ENCODE data around the gene TCF25.

TCF25 gene

DNA sequence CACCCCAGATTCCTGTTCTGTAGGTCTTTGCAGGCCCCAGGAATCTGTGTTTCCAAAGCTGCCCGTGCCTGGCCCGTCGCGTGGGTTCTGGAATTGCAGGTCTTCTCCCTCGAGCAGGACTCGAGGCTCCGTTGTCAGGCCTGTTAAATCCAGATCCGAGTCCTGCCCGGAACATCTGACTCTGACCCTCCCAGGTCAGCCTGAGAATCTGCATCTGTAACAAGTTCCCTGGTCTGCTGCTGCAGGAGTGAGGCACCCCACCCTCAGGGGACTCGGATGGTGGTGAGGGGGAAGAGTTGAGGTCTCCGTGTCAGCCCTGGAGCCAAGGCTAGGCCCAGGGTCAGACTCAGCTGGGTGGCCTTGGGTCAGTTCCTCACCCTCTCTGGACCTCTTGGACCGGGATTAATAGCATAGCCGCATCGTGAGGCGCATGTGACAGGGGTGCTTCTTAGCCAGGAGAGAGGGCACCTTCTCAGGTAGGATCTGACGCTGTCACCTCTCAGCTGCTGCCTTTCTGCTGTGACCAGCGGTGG, 36.3 kb upstream of the TCF25 start:
- TF ChIP-seq, protein P1, sequence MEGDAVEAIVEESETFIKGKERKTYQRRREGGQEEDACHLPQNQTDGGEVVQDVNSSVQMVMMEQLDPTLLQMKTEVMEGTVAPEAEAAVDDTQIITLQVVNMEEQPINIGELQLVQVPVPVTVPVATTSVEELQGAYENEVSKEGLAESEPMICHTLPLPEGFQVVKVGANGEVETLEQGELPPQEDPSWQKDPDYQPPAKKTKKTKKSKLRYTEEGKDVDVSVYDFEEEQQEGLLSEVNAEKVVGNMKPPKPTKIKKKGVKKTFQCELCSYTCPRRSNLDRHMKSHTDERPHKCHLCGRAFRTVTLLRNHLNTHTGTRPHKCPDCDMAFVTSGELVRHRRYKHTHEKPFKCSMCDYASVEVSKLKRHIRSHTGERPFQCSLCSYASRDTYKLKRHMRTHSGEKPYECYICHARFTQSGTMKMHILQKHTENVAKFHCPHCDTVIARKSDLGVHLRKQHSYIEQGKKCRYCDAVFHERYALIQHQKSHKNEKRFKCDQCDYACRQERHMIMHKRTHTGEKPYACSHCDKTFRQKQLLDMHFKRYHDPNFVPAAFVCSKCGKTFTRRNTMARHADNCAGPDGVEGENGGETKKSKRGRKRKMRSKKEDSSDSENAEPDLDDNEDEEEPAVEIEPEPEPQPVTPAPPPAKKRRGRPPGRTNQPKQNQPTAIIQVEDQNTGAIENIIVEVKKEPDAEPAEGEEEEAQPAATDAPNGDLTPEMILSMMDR (IDR thresholded peaks at IDR 0.05): no peak
- DNase-seq: no peak
- Histone ChIP-seq H3K36me3 (no peaks in the 10 kb centered on the region), H3K27ac (no peak overlapping the region), H3K4me1 (peaks cover 0 to 4% (median 0%) of the 10 kb centered on the region in 4 donors), H3K27me3 (peaks cover 0 to 40% of the 10 kb centered on the region in 2 donors), H3K4me3 (no peak overlapping the region), H3K9me3 (no peaks in the 10 kb centered on the region)
- intact Hi-C loops (cut with DNase I; ENCODE audit: low total_unique reads): no loop called here

DNA sequence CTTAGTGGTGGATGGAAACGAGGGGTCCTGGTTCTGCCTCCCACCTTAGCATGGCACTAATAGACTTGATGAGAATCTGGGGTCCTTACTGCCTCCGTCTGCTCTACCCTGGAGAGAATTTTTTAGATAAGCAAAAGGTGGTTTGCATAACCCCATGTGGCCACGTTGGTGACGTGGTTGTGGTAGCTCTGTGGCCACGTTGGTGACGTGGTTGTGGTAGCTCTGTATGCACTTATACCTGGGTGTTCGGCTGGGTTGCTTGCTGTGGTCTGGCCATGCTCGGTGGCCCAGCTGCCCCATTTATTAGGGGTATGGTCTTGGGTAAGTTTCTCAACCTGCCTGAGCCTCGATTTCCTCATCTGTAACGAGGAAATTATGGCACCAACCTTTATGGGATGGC, 32.1 kb upstream of the TCF25 start:
- Histone ChIP-seq H3K9me3 (no peaks in the 10 kb centered on the region), H3K27me3 (peaks cover 0 to 28% of the 10 kb centered on the region in 2 donors), H3K4me3 (no peak overlapping the region), H3K4me1 (peaks cover 0 to 11% (median 0%) of the 10 kb centered on the region in 4 donors), H3K27ac (no peak overlapping the region), H3K36me3 (no peaks in the 10 kb centered on the region)
- TF ChIP-seq, protein P1 (IDR thresholded peaks at IDR 0.05): no peak
- intact Hi-C loops (cut with DNase I; ENCODE audit: low total_unique reads): no loop called here
- DNase-seq: no peak

DNA sequence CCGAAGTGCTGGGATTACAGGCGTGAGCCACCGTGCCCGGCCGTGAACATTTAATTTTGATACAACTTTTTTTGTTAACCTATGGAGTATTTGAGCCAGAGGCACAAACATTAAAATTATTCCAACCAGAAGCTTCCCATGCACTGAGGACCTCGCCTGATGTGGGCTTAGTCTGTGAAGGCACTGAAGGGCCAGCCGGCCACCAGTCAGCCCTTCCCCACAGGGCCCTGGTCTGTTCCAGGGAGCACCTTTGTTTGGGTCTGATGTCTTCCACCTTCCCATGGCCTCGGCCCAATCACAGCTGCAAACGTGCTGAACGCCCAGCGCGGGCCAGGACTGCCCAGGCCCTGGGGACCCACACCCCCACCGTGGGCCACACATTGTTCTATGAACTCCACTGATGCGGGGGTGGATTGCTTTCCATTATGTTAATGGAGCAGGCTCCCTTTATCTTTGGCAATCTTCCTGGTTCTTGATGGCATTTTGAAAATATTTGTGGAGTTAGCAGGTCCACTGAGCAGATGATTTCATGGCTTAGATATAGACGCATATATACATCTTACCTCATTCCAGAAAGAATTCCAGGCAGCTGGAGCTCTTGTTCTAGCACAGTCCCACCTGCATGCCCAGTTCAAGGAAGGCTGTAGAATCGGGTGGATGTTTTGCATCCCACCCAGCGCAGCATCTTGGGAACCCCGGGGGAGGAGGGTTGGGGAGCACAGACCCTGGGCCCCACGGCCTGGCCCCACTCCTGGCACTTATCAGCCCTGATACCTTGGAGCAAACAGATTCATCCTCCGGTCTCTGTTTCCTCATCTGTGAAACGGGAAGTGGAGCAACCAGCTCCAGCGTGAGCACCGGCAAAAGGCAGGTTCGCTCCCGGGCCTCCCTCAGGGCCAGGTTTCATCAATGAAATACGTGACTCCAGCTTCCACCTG, 30.7 kb upstream of the TCF25 start:
- Histone ChIP-seq H3K27ac (no peak overlapping the region), H3K4me3 (no peak overlapping the region), H3K4me1 (peaks cover 0 to 7% (median 0%) of the 10 kb centered on the region in 4 donors), H3K27me3 (peaks cover 0 to 19% of the 10 kb centered on the region in 2 donors), H3K36me3 (no peaks in the 10 kb centered on the region), H3K9me3 (no peaks in the 10 kb centered on the region)
- intact Hi-C loops (cut with DNase I; ENCODE audit: low total_unique reads): no loop called here
- TF ChIP-seq, protein P1 (IDR thresholded peaks at IDR 0.05): no peak
- no peak for DNase-seq

DNA sequence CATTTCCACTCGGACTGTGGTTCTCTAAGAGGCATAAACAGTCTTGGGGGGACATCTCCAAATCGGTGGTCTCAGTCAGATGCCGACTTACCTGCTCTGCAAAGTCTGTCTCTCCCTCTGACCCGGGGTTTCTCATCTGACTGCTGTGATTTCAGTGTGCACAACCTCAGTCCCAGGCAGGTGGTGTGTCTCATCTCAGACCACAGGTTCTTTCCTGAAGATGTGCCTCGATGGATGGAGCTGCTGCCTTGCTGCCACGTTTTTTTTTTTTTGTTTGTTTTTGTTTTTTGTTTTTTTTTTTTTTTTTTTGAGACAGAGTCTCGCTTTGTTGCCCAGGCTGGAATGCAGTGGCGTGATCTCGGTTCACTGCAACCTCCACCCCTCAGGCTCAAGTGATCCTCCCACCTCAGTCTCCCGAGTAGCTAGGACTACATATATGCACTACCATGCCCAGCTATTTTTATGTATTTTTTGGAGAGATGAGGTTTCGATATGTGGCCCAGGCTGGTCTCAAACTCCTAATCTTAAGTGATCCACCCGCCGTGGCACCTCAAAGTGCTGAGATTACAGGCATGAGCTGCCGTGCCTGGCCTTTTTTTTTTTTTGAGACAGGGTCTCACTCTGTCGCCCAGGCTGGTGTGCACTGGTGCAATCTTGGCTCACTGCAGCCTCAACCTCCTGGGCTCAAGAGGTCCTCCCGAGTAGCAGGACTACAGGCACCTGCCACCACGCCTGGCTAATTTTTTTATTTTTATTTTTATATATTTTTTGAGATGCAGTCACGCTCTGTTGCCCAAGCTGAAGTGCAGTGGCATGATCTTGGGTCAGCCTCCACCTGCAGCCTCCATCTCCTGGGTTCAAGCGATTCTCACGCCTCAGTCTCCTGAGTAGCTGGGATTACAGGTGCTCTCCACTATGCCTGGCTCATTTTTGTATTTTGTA, 29.7 kb upstream of the TCF25 start:
- Histone ChIP-seq H3K27me3 (peaks cover 0 to 18% of the 10 kb centered on the region in 2 donors), H3K9me3 (no peaks in the 10 kb centered on the region), H3K4me3 (no peak overlapping the region), H3K36me3 (no peaks in the 10 kb centered on the region), H3K4me1 (peaks cover 0 to 7% (median 0%) of the 10 kb centered on the region in 4 donors), H3K27ac (no peak overlapping the region)
- TF ChIP-seq, protein P1 (IDR thresholded peaks at IDR 0.05): no peak
- DNase-seq: no peak
- intact Hi-C loops (cut with DNase I; ENCODE audit: low total_unique reads): no loop called here

DNA sequence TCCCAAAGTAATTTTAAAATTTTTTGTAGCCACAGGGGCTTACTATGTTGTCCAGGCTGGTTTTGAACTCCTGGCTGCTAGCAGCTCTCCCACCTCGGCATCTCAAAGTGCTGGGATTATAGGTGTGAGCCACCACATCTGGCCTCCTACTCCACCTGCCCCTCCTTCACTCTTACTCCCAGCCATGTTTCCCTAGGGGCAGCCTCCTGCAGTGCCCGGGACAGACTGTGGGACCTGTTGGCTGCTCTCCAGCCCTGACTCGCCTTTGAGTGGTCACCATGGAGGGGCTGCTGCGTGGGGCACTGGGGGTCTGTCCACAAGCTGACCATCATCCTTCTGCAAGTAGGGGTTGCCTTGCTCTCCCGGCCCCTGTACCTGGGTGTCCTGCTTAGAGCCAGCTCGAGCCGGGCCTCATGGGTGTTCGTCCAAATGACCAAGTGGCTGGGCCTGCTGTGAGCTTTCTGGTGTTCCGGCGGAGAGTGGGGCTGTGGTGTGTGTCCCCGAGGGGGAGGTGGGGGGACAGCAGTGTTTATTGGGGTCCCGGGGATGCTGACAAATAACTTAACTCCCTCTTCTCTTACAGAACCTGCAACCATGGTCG, 28.6 kb upstream of the TCF25 start:
- intact Hi-C loops (cut with DNase I; ENCODE audit: low total_unique reads): no loop called here
- no peaks in the 10 kb centered on the region for H3K36me3 ChIP-seq
- H3K4me3 ChIP-seq: no peak overlapping the region
- DNase-seq: no peak
- H3K4me1 ChIP-seq: peaks cover 0 to 7% (median 0%) of the 10 kb centered on the region in 4 donors
- TF ChIP-seq, protein P1 (IDR thresholded peaks at IDR 0.05): no peak
- H3K9me3 ChIP-seq: no peaks in the 10 kb centered on the region
- H3K27ac ChIP-seq: no peak overlapping the region
- H3K27me3 ChIP-seq: peaks cover 0 to 13% of the 10 kb centered on the region in 2 donors

All from tibial artery (tissue), 4 donors.